SU-DHL-6 (cell line): ENCODE measurements around the gene DHX35.

Experiments
- H2AFZ ChIP-seq: fragments of 200-600 bp; sonication (generic); 2 replicates; pipeline ENCODE4 v1.6.1; 2014; ENCODE audit warnings: low read depth, mild to moderate bottlenecking, moderate library complexity, mixed read lengths, antibody characterized with exemption, low read length; ENCODE audit not compliant: severe bottlenecking
- H3F3A ChIP-seq: fragments of 200-600 bp; shearing (Covaris generic); 2 replicates; pipeline ENCODE4 v1.6.0; 2016; ENCODE audit warnings: antibody characterized with exemption, mild to moderate bottlenecking; ENCODE audit not compliant: insufficient read depth
- H3K27ac ChIP-seq: fragments of 200-600 bp; sonication (generic); 2 replicates; pipeline ENCODE4 v1.5.1; 2016; ENCODE audit warnings: low read depth, mild to moderate bottlenecking, low read length, moderate library complexity, mixed read lengths
- H3K27me3 ChIP-seq: fragments of 200-600 bp; sonication (generic), shearing (Covaris generic); 2 replicates; pipeline ENCODE4 v1.6.0; 2014; ENCODE audit warnings: mild to moderate bottlenecking, low read length
- H3K36me3 ChIP-seq: fragments of 200-600 bp; sonication (generic); 2 replicates; pipeline ENCODE4 v1.6.1; 2014; ENCODE audit warnings: mild to moderate bottlenecking, low read length, mixed read lengths
- H3K4me2 ChIP-seq: fragments of 300-600, 200-600 bp; shearing (Covaris generic), sonication (generic); 2 replicates; pipeline ENCODE4 v1.6.0; 2014; ENCODE audit warnings: low read length, low read depth, mild to moderate bottlenecking; ENCODE audit not compliant: poor library complexity, severe bottlenecking
- H3K4me3 ChIP-seq: fragments of 200-600 bp; sonication (generic); 2 replicates; pipeline ENCODE4 v1.5.1; 2014; ENCODE audit warnings: antibody characterized with exemption, low read length, mild to moderate bottlenecking, mixed read lengths; ENCODE audit not compliant: insufficient read depth, poor library complexity, severe bottlenecking
- H3K79me2 ChIP-seq: fragments of 200-600 bp; sonication (generic); 2 replicates; pipeline ENCODE4 v1.6.1; 2014; ENCODE audit warnings: mild to moderate bottlenecking, low read length, moderate library complexity; ENCODE audit not compliant: insufficient read depth
- H3K9ac ChIP-seq: fragments of 200-600 bp; sonication (generic); 2 replicates; pipeline ENCODE4 v1.7.0; 2014; ENCODE audit warnings: mild to moderate bottlenecking, low read length
- H3K9me2 ChIP-seq: fragments of 200-600 bp; sonication (generic); replicated peaks from 2 replicates; pipeline ENCODE4 v1.6.1; 2014; ENCODE audit warnings: low read length; ENCODE audit not compliant: insufficient read depth
- H3K9me3 ChIP-seq: fragments of 200-600 bp; sonication (generic); 2 replicates; pipeline ENCODE4 v1.6.1; 2014; ENCODE audit warnings: low read length, mixed read lengths; ENCODE audit not compliant: insufficient read depth
- H4K20me1 ChIP-seq: fragments of 200-600 bp; sonication (generic); 2 replicates; pipeline ENCODE4 v1.6.1; 2014; ENCODE audit warnings: low read depth, mild to moderate bottlenecking, antibody characterized with exemption, low read length, moderate library complexity, mixed read lengths
- EZH2phosphoT487 ChIP-seq: fragments of 200-600 bp; sonication (generic), shearing (Covaris generic); conservative IDR thresholded peaks from 2 replicates; pipeline ENCODE4 v1.6.1; 2018; ENCODE audit warnings: mild to moderate bottlenecking, antibody characterized with exemption, low read length, moderate library complexity, mixed read lengths
- TF ChIP-seq, protein P1 (sequence below): fragments of 200-600 bp; sonication (generic); IDR thresholded peaks from one replicate; pipeline ENCODE4 v1.5.1; 2017; ENCODE audit warnings: antibody characterized with exemption, mild to moderate bottlenecking, low read length, moderate library complexity; ENCODE audit not compliant: insufficient read depth, poor library complexity, severe bottlenecking

Gene DHX35

GRCh38 chr20:39010496-39010895 is 48.4 kb downstream of the DHX35 start:
- Histone ChIP-seq H3K9ac (no peak overlapping the region), H3K79me2 (no peaks in the 10 kb centered on the region), H3K27me3 (no peaks in the 10 kb centered on the region), H3K36me3 (peaks cover 10% of the 10 kb centered on the region), H2AFZ (no peak overlapping the region), H3K4me3 (no peak overlapping the region), H3F3A (no peaks in the 10 kb centered on the region), H3K4me2 (no peak overlapping the region), H3K9me3 (no peaks in the 10 kb centered on the region), H4K20me1 (no peaks in the 10 kb centered on the region), H3K27ac (no peak overlapping the region), H3K9me2 (no peaks in the 10 kb centered on the region)
- TF ChIP-seq EZH2phosphoT487 = no peak
- TF ChIP-seq, protein P1, sequence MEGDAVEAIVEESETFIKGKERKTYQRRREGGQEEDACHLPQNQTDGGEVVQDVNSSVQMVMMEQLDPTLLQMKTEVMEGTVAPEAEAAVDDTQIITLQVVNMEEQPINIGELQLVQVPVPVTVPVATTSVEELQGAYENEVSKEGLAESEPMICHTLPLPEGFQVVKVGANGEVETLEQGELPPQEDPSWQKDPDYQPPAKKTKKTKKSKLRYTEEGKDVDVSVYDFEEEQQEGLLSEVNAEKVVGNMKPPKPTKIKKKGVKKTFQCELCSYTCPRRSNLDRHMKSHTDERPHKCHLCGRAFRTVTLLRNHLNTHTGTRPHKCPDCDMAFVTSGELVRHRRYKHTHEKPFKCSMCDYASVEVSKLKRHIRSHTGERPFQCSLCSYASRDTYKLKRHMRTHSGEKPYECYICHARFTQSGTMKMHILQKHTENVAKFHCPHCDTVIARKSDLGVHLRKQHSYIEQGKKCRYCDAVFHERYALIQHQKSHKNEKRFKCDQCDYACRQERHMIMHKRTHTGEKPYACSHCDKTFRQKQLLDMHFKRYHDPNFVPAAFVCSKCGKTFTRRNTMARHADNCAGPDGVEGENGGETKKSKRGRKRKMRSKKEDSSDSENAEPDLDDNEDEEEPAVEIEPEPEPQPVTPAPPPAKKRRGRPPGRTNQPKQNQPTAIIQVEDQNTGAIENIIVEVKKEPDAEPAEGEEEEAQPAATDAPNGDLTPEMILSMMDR = no peak

- Histone ChIP-seq H3K27ac (no peak overlapping the region), H3K4me2 (no peak overlapping the region), H3K9ac (no peak overlapping the region), H3K27me3 (no peaks in the 10 kb centered on the region), H3K9me2 (no peaks in the 10 kb centered on the region), H2AFZ (no peak overlapping the region), H3F3A (no peaks in the 10 kb centered on the region), H4K20me1 (no peaks in the 10 kb centered on the region), H3K79me2 (no peaks in the 10 kb centered on the region), H3K4me3 (no peak overlapping the region), H3K36me3 (peaks cover 10% of the 10 kb centered on the region), H3K9me3 (no peaks in the 10 kb centered on the region)
- TF ChIP-seq, protein P1 = no peak
- TF ChIP-seq EZH2phosphoT487 = no peak
Observed at GRCh38 chr20:39013662-39014109, 51.5 kb downstream of the DHX35 start.

DNA sequence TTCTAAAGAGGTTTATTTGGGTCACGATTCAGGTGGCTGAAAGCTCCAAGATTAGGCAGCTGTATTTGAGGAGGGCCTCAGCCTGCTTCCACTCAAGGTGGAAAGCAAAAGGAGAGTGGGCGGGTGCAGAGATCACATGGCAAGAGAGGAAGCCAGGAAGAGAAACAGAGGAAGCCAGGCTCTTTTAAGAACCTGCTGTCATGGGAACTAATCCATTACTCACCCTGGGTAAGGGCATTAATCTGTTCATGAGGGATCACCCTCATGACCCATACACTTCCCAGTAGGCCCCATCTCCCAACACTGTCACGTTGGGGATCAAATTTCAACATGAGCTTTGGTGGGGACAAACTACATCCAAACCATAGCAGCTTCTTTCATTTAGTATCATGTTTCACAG is 53.9 kb downstream of the DHX35 start:
- Histone ChIP-seq H3K36me3 (peaks cover 16% of the 10 kb centered on the region), H3K4me2 (no peak overlapping the region), H3K4me3 (no peak overlapping the region), H3F3A (no peaks in the 10 kb centered on the region), H3K27me3 (no peaks in the 10 kb centered on the region), H3K9ac (no peak overlapping the region), H3K27ac (no peak overlapping the region), H3K9me3 (no peaks in the 10 kb centered on the region), H2AFZ (no peak overlapping the region), H4K20me1 (no peaks in the 10 kb centered on the region), H3K79me2 (no peaks in the 10 kb centered on the region), H3K9me2 (no peaks in the 10 kb centered on the region)
- TF ChIP-seq, protein P1 = no peak
- TF ChIP-seq EZH2phosphoT487 = no peak
